ENCODE measurements around the gene STRIP2.
A peak's percentile ranks its signal among the peaks of the same experiment; 100 is the strongest.

Gene STRIP2

GRCh38 chr7:129387537-129387936 lies 46.7 kb upstream of the STRIP2 start:
- Histone ChIP-seq H3K4me1 (ENCODE audit: low read depth, poor library complexity, severe bottlenecking) (peaks cover 39% of the 10 kb centered on the region), H2AFZ (ENCODE audit: low read depth) (no peak overlapping the region), H3K36me3 (ENCODE audit: insufficient read depth) (no peaks in the 10 kb centered on the region), H3K79me2 (ENCODE audit: insufficient read depth, low read depth) (no peaks in the 10 kb centered on the region), H3K27me3 (ENCODE audit: insufficient read depth, low read depth) (no peaks in the 10 kb centered on the region), H3K4me2 (no peak overlapping the region), H3K9ac (no peak overlapping the region), H4K20me1 (ENCODE audit: insufficient read depth) (no peaks in the 10 kb centered on the region), H3K27ac (no peak overlapping the region), H3K4me3 (IDR thresholded peaks at IDR 0.05; ENCODE audit: insufficient read depth, low read depth, low read length) (no peak overlapping the region)
- no peak for TF ChIP-seq CTCF (conservative IDR thresholded peaks at IDR 0.05; ENCODE audit: low read depth, low read length)

GRCh38 chr7:129388333-129389098 lies 45.7 kb upstream of the STRIP2 start:
- Histone ChIP-seq H3K9ac (no peak overlapping the region), H3K36me3 (ENCODE audit: insufficient read depth) (no peaks in the 10 kb centered on the region), H3K27me3 (ENCODE audit: insufficient read depth, low read depth) (no peaks in the 10 kb centered on the region), H3K79me2 (ENCODE audit: insufficient read depth, low read depth) (no peaks in the 10 kb centered on the region), H3K4me3 (IDR thresholded peaks at IDR 0.05; ENCODE audit: insufficient read depth, low read depth, low read length) (no peak overlapping the region), H2AFZ (ENCODE audit: low read depth) (no peak overlapping the region), H3K4me1 (ENCODE audit: low read depth, poor library complexity, severe bottlenecking) (peaks cover 42% of the 10 kb centered on the region), H3K4me2 (no peak overlapping the region), H4K20me1 (ENCODE audit: insufficient read depth) (no peaks in the 10 kb centered on the region), H3K27ac (no peak overlapping the region)
- no peak for TF ChIP-seq CTCF (conservative IDR thresholded peaks at IDR 0.05; ENCODE audit: low read depth, low read length)

GRCh38 chr7:129389829-129390228 lies 44.4 kb upstream of the STRIP2 start:
- H3K27me3 ChIP-seq (ENCODE audit: insufficient read depth, low read depth) = no peaks in the 10 kb centered on the region
- H3K4me3 ChIP-seq (IDR thresholded peaks at IDR 0.05; ENCODE audit: insufficient read depth, low read depth, low read length) = no peak overlapping the region
- H2AFZ ChIP-seq (ENCODE audit: low read depth) = no peak overlapping the region
- no peaks in the 10 kb centered on the region for H3K79me2 ChIP-seq (ENCODE audit: insufficient read depth, low read depth)
- H4K20me1 ChIP-seq (ENCODE audit: insufficient read depth) = no peaks in the 10 kb centered on the region
- H3K27ac ChIP-seq = no peak overlapping the region
- no peak overlapping the region for H3K4me2 ChIP-seq
- no peak overlapping the region for H3K9ac ChIP-seq
- 0 out of 2 replicates have a peak, but pooled peaks have one; percentile 9 for TF ChIP-seq CTCF (conservative IDR thresholded peaks at IDR 0.05; ENCODE audit: low read depth, low read length)
- peaks cover 42% of the 10 kb centered on the region for H3K4me1 ChIP-seq (ENCODE audit: low read depth, poor library complexity, severe bottlenecking)
- H3K36me3 ChIP-seq (ENCODE audit: insufficient read depth) = no peaks in the 10 kb centered on the region

GRCh38 chr7:129390314-129390713 lies 43.9 kb upstream of the STRIP2 start:
- H3K79me2 ChIP-seq (ENCODE audit: insufficient read depth, low read depth) = no peaks in the 10 kb centered on the region
- TF ChIP-seq CTCF (conservative IDR thresholded peaks at IDR 0.05; ENCODE audit: low read depth, low read length) = no peak
- no peak overlapping the region for H3K27ac ChIP-seq
- no peak overlapping the region for H3K4me3 ChIP-seq (IDR thresholded peaks at IDR 0.05; ENCODE audit: insufficient read depth, low read depth, low read length)
- no peaks in the 10 kb centered on the region for H3K27me3 ChIP-seq (ENCODE audit: insufficient read depth, low read depth)
- H2AFZ ChIP-seq (ENCODE audit: low read depth) = no peak overlapping the region
- H3K9ac ChIP-seq = no peak overlapping the region
- no peak overlapping the region for H3K4me2 ChIP-seq
- H4K20me1 ChIP-seq (ENCODE audit: insufficient read depth) = no peaks in the 10 kb centered on the region
- H3K36me3 ChIP-seq (ENCODE audit: insufficient read depth) = no peaks in the 10 kb centered on the region
- H3K4me1 ChIP-seq (ENCODE audit: low read depth, poor library complexity, severe bottlenecking) = peaks cover 47% of the 10 kb centered on the region
